Stimulated activated CD4-positive, alpha-beta T cell treated with anti-CD3 and anti-CD28 coated beads, Interleukin-2, amount 100 ng/mL, for 4 hours (primary cell): ENCODE results near the gene SYNC.
A peak's percentile ranks its signal among the peaks of the same experiment; 100 is the strongest.
"Not testable (repeated sequence)": the region's sequence is repeated elsewhere in the genome, so short reads cannot be mapped to it uniquely, and the experiment has no call there.

ENCODE experiments used
- DNase-seq: peaks from one replicate; pipeline ENCODE4 v3.0.0-alpha.2; 2020; ENCODE audit warnings: low read depth

Gene SYNC

DNA sequence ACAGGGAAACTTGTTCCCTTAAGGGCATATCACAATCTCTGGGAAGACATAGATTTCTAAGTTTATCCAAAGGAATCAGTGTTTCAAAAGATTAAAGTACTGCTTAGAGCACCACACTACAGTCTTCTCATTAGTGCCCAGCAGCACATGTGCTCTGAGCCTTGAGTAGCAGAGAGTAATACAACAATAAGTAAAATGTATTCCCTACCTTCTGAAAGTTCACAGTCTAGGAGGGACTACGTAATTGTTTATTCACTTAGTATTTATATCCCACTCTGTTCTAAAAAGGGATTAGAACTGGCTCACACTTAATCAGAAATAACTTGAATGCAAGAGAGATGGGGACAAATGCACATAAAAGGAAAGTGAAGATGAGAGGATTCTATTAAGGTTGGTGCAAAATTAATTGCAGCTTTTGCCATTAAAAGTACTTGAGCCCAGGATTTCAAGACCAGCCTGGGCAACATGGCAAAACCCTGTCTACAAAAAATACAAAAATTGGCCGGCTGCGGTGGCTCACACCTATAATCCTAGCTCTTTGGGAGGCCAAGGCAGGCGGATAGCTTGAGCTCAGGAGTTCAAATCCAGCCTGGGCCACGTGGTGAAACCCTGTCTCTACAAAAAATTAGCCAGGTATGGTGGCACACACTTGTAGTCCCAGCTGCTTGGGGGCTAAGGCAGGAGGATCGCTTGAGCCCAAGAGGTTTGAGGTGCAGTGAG, 9.0 kb downstream of the SYNC start:
- DNase-seq, result no peak

DNA sequence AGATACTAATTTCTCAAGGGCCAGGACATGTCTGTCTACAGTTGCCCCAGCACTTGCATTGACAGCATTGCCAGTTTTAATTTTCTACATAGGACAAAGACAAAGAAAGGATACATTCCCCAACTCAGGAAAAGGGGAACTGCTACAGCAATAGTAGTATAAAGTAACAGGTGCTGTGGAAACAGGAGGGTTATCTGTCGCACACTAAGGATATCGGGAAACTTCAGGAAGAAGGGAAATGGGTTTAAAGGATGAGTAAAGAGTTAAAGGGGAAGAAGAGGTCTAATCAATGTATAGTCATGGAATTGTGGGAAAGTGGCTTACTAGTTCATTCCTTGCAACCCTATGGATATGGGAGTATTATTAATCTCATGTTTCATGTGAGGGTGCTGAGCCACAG, 16.2 kb downstream of the SYNC start:
- DNase-seq, result no peak

DNA sequence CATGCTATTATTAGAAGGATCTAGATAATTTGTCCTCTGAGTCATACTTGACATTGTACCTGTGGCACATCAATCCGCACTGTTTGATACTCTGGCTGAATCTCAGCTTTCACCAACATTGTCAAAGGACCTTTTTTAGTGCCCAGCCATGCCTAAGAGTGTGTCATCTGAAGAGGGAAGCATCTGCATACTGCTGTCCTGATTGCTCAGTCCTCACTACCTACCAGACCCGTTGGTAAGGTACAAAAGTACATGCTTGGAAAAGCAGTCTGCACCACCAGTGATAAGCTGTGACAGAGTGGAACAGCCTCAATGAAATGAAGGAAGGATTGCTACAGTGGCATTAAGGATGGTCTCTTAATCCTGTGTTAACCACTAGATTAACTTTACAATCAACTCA, 17.1 kb downstream of the SYNC start:
- no peak for DNase-seq

DNA sequence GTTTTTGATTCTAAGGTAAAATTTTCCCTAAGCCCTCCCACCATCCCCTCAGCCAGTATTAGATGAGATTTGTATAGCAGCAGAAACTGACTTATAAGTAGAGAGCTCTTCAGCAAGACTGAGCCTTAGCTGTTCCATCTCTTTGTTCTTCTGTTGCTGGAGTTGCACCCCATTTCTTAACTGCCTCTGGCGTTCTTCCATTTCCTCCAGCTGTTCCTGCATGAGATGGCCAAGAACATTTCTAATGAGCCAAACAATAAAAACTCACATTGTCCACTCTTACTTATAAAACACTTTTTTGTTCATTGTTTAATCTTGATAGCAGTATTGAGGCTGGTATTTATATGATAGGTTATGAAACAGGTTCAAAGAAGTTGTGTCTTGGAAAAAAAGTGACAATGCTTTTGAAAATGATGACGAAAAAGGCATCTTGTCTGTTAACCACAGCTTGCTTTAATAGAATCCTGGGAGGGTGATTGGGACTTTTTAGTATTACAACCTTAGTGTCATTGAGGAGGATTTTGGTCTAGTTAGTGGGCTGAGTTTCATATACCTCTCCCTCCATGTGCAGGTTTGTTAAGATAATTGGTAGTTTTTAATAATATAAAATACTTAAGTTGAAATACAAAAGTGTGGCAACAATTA, 18.3 kb downstream of the SYNC start:
- DNase-seq, result no peak

DNA sequence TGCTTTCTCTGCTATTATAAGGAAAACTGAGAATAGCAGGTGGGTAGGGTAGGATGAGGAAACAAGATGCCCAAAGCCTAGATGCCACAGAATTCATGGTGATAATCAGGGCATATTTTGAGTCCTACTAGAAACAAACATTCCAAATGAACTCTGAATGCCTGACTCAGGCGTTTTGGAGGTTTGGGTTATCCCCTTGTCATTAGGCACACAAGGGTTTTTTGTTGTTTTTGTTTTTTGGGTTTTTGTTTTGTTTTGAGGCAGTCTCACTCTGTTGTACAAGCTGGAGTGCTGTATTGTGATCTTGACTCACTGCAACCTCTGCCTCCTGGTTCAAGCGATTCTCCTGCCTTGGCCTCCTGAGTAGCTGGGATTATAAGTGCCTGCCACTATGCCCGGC, 19.2 kb downstream of the SYNC start:
- DNase-seq, result no peak

DNA sequence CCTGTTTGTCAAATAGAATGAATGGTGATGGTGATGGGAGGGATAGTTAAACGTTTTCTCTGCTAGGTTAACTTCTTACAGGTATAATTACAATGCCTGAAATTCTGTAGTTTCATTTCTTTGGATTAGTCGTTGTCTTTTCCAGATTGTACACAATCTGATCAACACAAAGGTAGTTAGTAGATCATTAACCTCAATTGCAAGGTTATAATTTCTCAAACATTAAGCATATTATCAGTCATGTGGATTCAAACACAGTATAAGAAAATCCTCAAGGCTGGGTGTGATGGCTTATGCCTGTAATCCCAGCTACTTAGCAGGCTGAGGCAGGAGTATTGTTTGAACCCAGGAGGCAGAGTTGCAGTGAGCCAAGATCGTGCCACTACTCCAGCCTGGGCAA, 20.6 kb downstream of the SYNC start:
- DNase-seq, result no peak

DNA sequence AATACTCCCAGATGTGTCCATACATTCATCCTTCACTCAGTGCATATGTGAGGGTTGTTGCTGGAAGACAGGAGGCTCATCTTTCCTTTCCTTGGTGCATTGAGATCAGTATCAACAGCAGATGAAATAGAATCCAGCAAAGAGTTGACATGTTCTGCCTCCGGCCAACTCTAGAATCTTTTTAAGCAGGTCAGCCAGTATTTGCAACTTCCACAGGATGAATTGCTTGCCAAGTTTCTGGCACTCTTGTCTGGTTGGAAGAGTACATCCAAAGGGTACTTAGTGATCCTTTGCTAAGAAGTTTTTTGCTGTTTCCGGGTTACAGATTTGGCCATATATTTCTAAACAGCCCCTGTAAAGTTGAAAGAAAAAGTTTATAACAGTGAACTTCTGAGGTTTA, 21.1 kb downstream of the SYNC start:
- DNase-seq, result no peak

- no peak for DNase-seq
Observed at GRCh38 chr1:32680642-32681041, 21.9 kb downstream of the SYNC start.

- not testable (repeated sequence) for DNase-seq
Observed at GRCh38 chr1:32679993-32680392, 22.6 kb downstream of the SYNC start.

GRCh38 chr1:32676945-32677344, 25.6 kb downstream of the SYNC start:
- no peak for DNase-seq

DNA sequence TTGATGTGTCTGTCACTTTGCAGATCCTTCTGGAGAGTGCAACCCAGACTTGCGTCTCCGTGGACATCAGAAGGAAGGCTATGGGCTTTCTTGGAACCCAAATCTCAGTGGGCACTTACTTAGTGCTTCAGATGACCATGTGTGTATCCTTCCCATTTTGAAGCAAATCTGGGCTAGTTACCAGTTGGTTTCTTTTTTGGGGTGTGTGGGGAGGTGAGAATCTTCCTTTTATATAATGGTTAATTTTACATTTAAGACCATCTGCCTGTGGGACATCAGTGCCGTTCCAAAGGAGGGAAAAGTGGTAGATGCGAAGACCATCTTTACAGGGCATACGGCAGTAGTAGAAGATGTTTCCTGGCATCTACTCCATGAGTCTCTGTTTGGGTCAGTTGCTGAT, 33.9 kb downstream of the SYNC start:
- not testable (repeated sequence) for DNase-seq

GRCh38 chr1:32666901-32667566, 35.5 kb downstream of the SYNC start:
- no peak for DNase-seq

- no peak for DNase-seq
Observed at GRCh38 chr1:32665915-32666314, 36.7 kb downstream of the SYNC start.

GRCh38 chr1:32659581-32659980, 43.0 kb downstream of the SYNC start:
- DNase-seq, result no peak

- DNase-seq, result no peak
Observed at GRCh38 chr1:32652244-32652962, 50.2 kb downstream of the SYNC start.

GRCh38 chr1:32651461-32652073, 51.0 kb downstream of the SYNC start:
- peak; percentile 12 for DNase-seq

DNA sequence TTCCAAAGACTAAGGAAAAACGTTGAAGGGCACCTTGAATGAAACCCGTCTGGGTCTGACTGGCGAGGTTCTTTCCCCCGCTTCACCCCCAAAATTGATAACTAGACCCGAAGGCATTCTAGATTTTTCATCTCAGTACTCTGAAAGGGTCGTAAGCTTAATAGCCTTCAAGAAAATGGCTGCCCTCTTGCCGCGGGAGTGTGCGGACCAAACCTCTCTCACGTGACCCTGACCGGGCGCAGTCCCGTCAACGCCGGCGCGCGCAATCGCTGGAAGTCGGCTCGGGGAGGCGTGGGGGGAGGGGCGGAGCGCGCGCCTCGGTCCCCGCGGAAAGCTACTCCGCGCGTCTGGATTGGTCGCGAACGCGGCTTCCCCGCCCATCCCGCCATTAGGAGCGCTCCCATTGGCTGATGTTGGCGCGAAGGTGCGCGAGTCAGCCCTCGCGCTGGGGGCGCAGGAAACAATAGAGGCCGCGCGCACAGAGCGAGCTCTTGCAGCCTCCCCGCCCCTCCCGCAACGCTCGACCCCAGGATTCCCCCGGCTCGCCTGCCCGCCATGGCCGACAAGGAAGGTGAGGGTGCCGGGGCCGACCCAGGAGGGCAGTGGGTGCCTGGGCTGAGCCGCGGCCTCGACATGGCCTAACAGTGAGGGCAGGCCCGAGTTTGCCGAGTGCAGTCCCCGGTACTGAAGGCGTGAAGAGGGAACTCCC, 51.7 kb downstream of the SYNC start, which contains the start of gene RBBP4:
Gene RBBP4, plus strand, starts transcription at position 457 of the 709 bp plus-strand sequence. Its CDS starts 99 bp downstream, at position 556.
- DNase-seq, result peak; percentile 97

DNA sequence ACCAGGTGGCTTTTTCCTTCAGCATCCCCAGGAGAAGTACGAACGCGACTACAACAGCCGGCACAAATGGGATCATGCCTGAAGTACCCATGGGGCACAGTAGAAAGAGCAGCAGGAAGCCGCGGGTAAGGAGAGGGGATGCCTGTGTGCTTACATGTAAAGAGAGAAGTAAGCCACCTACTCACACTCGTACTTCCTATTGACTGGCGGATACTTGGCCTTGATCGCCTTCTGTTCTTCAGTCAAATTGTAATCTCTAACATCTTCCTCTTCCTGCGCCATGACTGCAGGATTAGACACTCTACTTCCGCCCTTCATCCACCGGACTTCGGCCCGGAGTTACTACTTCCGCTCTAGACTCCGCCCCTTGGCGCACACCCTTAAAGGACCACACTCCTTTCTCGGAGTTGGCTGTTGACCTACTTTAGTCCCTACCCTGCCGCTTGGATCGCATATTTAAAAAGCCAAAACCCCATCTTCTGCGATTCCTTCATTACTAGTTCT, 52.3 kb downstream of the SYNC start, which contains the start of gene ZBTB8OS:
Gene ZBTB8OS, minus strand, starts transcription at position 303 of the 504 bp plus-strand sequence. Its CDS starts 21 bp downstream, at position 282.
- DNase-seq, result peak; percentile 80

- peak; percentile 8 for DNase-seq
Observed at GRCh38 chr1:32647308-32648134, 55.0 kb downstream of the SYNC start.

- DNase-seq, result no peak
Observed at GRCh38 chr1:32644426-32644825, 58.1 kb downstream of the SYNC start.
